Left ventricle myocardium inferior (tissue), 1 donor: ENCODE data around the gene GLT1D1. TPM values are rescaled to one million over a fixed set of nuclear protein-coding genes. Genes with fewer than 3 reads are reported as not detected.

ENCODE experiments used
- DNase-seq: peaks from one replicate; pipeline ENCODE4 v3.0.0-alpha.2; 2020
- H3K27ac ChIP-seq: fragments of 200-600 bp; replicated peaks from 2 replicates; pipeline ENCODE4 v1.8.0; 2021
- H3K27me3 ChIP-seq: fragments of 200-600 bp; 2 replicates; pipeline ENCODE4 v1.8.0; 2021; ENCODE audit warnings: low read depth
- H3K36me3 ChIP-seq: fragments of 200-600 bp; 2 replicates; pipeline ENCODE4 v1.8.0; 2021
- H3K4me1 ChIP-seq: fragments of 200-600 bp; 2 replicates; pipeline ENCODE4 v1.8.0; 2021
- H3K4me3 ChIP-seq: fragments of 200-600 bp; 2 replicates; pipeline ENCODE4 v1.8.0; 2021; ENCODE audit warnings: mild to moderate bottlenecking, moderate library complexity
- H3K9me3 ChIP-seq: fragments of 200-600 bp; replicated peaks from 2 replicates; pipeline ENCODE4 v1.8.0; 2021
- CTCF ChIP-seq: fragments of 200-600 bp; IDR thresholded peaks from 2 replicates; pipeline ENCODE4 v1.8.0; 2021; ENCODE audit warnings: antibody characterized with exemption, mild to moderate bottlenecking, borderline replicate concordance
- intact Hi-C: fragments of 100-400 bp; cut with micrococcal nuclease; formaldehyde crosslinking; loops from one replicate; pipeline ENCODE4 v1.11.0; 2022
- total RNA-seq: library from RNA; stranded (reverse); fragmentation: NEBNext Ultra II Directional; extraction: Animal tissue kit (Norgen Biotek cat#: 25700); gene quantifications from one replicate; pipeline ENCODE4 v1.2.1, GENCODE V29; 2021
- donor health status: DM: no; HTN: yes; CAD: no; lungs with severe emphysema.

GLT1D1 gene
- total RNA-seq, 1 donor from 2014 or later, result 11.8 TPM

- no peak for TF ChIP-seq CTCF
- intact Hi-C loops, result no loop called here
- Histone ChIP-seq H3K9me3 (no peaks in the 10 kb centered on the region), H3K4me3 (no peak overlapping the region), H3K27me3 (no peaks in the 10 kb centered on the region), H3K36me3 (peaks cover 13% of the 10 kb centered on the region), H3K27ac (peak overlapping the region; percentile 37), H3K4me1 (peaks cover 94% of the 10 kb centered on the region)
- DNase-seq, result no peak
Measured at GRCh38 chr12:128814411-128815261, 38.6 kb upstream of the GLT1D1 start.

GRCh38 chr12:128815779-128816642 is 37.3 kb upstream of the GLT1D1 start:
- H3K9me3 ChIP-seq, result no peaks in the 10 kb centered on the region
- intact Hi-C loops, result no loop called here
- TF ChIP-seq CTCF, result no peak
- H3K27ac ChIP-seq, result peak overlapping the region; percentile 88
- no peak for DNase-seq
- H3K4me1 ChIP-seq, result peaks cover 94% of the 10 kb centered on the region
- H3K36me3 ChIP-seq, result peaks cover 13% of the 10 kb centered on the region
- H3K4me3 ChIP-seq, result no peak overlapping the region
- no peaks in the 10 kb centered on the region for H3K27me3 ChIP-seq

GRCh38 chr12:128816643-128816920 is 36.7 kb upstream of the GLT1D1 start:
- peaks cover 94% of the 10 kb centered on the region for H3K4me1 ChIP-seq
- H3K36me3 ChIP-seq, result peaks cover 13% of the 10 kb centered on the region
- no peak overlapping the region for H3K4me3 ChIP-seq
- H3K9me3 ChIP-seq, result no peaks in the 10 kb centered on the region
- TF ChIP-seq CTCF, result no peak
- no peaks in the 10 kb centered on the region for H3K27me3 ChIP-seq
- H3K27ac ChIP-seq, result peak overlapping the region; percentile 88
- intact Hi-C loops, result no loop called here
- no peak for DNase-seq

- no peaks in the 10 kb centered on the region for H3K27me3 ChIP-seq
- H3K9me3 ChIP-seq, result no peaks in the 10 kb centered on the region
- H3K4me1 ChIP-seq, result peaks cover 94% of the 10 kb centered on the region
- DNase-seq, result peak; percentile 72
- no peak for TF ChIP-seq CTCF
- H3K27ac ChIP-seq, result peak overlapping the region; percentile 88
- H3K4me3 ChIP-seq, result peak overlapping the region; percentile 24
- intact Hi-C loops, result no loop called here
- peaks cover 13% of the 10 kb centered on the region for H3K36me3 ChIP-seq
Measured at GRCh38 chr12:128817111-128818015, 35.9 kb upstream of the GLT1D1 start.
